ENCODE measurements around the gene CENPP.

DNA sequence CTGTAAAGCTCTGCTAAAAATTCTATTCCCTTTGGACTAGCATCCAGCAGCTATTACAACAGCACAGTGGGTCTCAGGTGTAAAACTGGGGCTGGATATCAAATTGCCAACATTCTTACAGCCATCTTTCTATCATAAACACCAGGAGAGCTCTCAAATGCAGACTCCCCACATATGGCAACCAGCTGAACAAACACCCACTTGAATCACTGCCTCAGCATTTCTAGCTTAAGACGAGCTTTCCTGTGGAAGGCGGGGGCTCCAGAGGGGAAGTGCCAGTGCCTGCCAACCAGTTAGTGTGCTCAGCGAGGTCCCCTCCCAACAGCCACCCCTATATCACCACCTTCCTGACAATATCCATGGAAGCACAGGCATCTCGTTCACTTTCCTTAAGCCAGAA, 282.0 kb downstream of the CENPP start:
- TF ChIP-seq GATA3 (IDR thresholded peaks at IDR 0.05; ENCODE audit: low read depth, low read length) (no peak), GATA2 (IDR thresholded peaks at IDR 0.05; ENCODE audit: low read depth, low read length) (no peak)

All from SH-SY5Y (cell line).